Caco-2 (cell line): ENCODE measurements around the gene RBPJ. TPM values are rescaled to one million over a fixed set of nuclear protein-coding genes. Genes with fewer than 3 reads are reported as not detected.

Source experiments
- BruUV-seq: library from RNA; stranded (reverse); fragments of 400-500 nt; replicated peaks from 2 replicates; lab custom pipeline; 2021; lab: Mats Ljungman, UMichigan
- CTCF ChIA-PET: fragments of 300-600 bp; sonication (Branson Sonifier 250); formaldehyde crosslinking; loops from one replicate; lab custom pipeline; 2022; ENCODE audit warnings: antibody characterized with exemption; lab: Charles Lee
- POLR2A ChIA-PET: fragments of 300-600 bp; sonication (Branson Sonifier 250); formaldehyde crosslinking; loops from one replicate; lab custom pipeline; 2022; ENCODE audit warnings: antibody characterized with exemption; lab: Charles Lee
- DNase-seq, 2 experiments: peaks; one replicate each; pipeline versions ENCODE4 v3.0.0 to v3.0.0-alpha.2; 2020 to 2022
- H3K27me3 ChIP-seq: replicated peaks from 2 replicates; pipeline ENCODE4 v1.6.0; 2011; ENCODE audit warnings: low read length; ENCODE audit not compliant: control insufficient read depth, insufficient read depth
- H3K36me3 ChIP-seq: 2 replicates; pipeline ENCODE4 v1.5.1; 2011; ENCODE audit warnings: low read length; ENCODE audit not compliant: control insufficient read depth, insufficient read depth
- H3K4me1 ChIP-seq: fragments of 250-450 bp; sonication (Bioruptor Pico); 2 replicates; pipeline ENCODE4 v1.5.1; 2020; ENCODE audit warnings: mild to moderate bottlenecking
- H3K4me3 ChIP-seq: 2 replicates; pipeline ENCODE4 v1.5.1; 2011; ENCODE audit warnings: low read depth, mild to moderate bottlenecking, control low read depth, low read length
- H3K9me3 ChIP-seq: fragments of 250-450 bp; sonication (Bioruptor Pico); 2 replicates; pipeline ENCODE4 v1.5.1; 2020; ENCODE audit warnings: mild to moderate bottlenecking, moderate library complexity
- H3K27ac Mint-ChIP-seq: one replicate; pipeline ENCODE4 v1.8.0; 2022; ENCODE audit warnings: mixed read lengths; ENCODE audit not compliant: unreplicated experiment
- H3K27me3 Mint-ChIP-seq: one replicate; pipeline ENCODE4 v1.8.0; 2022; ENCODE audit warnings: mixed read lengths; ENCODE audit not compliant: insufficient read depth, unreplicated experiment
- H3K36me3 Mint-ChIP-seq: one replicate; pipeline ENCODE4 v1.8.0; 2022; ENCODE audit warnings: mild to moderate bottlenecking, mixed read lengths; ENCODE audit not compliant: insufficient read depth, unreplicated experiment
- H3K4me1 Mint-ChIP-seq: one replicate; pipeline ENCODE4 v1.8.0; 2022; ENCODE audit warnings: low read depth, mixed read lengths; ENCODE audit not compliant: unreplicated experiment
- H3K4me3 Mint-ChIP-seq: one replicate; pipeline ENCODE4 v1.8.0; 2022; ENCODE audit warnings: mild to moderate bottlenecking, moderate library complexity, mixed read lengths; ENCODE audit not compliant: unreplicated experiment
- H3K9me3 Mint-ChIP-seq: one replicate; pipeline ENCODE4 v1.8.0; 2022; ENCODE audit warnings: mixed read lengths; ENCODE audit not compliant: unreplicated experiment
- CTCF ChIP-seq, 2 experiments: fragments of 200-600 bp in 1 of 2; IDR thresholded peaks; 1 replicate in 1 of 2; 2 replicates in 1 of 2; pipeline versions ENCODE4 v1.5.1 to v1.8.0; 2011 to 2022; ENCODE audit warnings: antibody characterized with exemption in 1 of 2, control low read depth in 1 of 2, inconsistent platforms in 1 of 2, low read depth in 1 of 2, low read length in 1 of 2, mild to moderate bottlenecking in 1 of 2, moderate library complexity in 1 of 2; ENCODE audit not compliant: insufficient read depth in 1 of 2, severe bottlenecking in 1 of 2, unreplicated experiment in 1 of 2
- intact Hi-C: fragments of 100-400 bp; cut with micrococcal nuclease; formaldehyde crosslinking; loops from one replicate; pipeline ENCODE4 v1.10.0; 2022; ENCODE audit not compliant: unreplicated experiment
- total RNA-seq: library from RNA; stranded (reverse); gene quantifications from 2 replicates; pipeline ENCODE4 v1.2.3, GENCODE V29; 2022

RBPJ gene
- total RNA-seq, 1 experiment from 2014 or later: 38.8 TPM

- no peaks in the 10 kb centered on the region for H3K36me3 Mint-ChIP-seq
- Histone ChIP-seq H3K36me3 (no peaks in the 10 kb centered on the region), H3K4me1 (no peaks in the 10 kb centered on the region), H3K9me3 (no peaks in the 10 kb centered on the region), H3K4me3 (no peak overlapping the region), H3K27me3 (no peaks in the 10 kb centered on the region)
- CTCF ChIA-PET: no interaction called here
- H3K27ac Mint-ChIP-seq: no peak overlapping the region
- no peaks in the 10 kb centered on the region for H3K4me1 Mint-ChIP-seq
- no peaks in the 10 kb centered on the region for H3K9me3 Mint-ChIP-seq
- H3K4me3 Mint-ChIP-seq: no peak overlapping the region
- POLR2A ChIA-PET: no interaction called here
- no peaks in the 10 kb centered on the region for H3K27me3 Mint-ChIP-seq
- no TSS peak for BruUV-seq
- DNase-seq: no peak
- intact Hi-C loops: no loop called here
- no peak for TF ChIP-seq CTCF (IDR thresholded peaks at IDR 0.05; ENCODE audit: insufficient read depth in 1 of 2, low read depth in 1 of 2, low read length in 1 of 2, severe bottlenecking in 1 of 2, unreplicated experiment in 1 of 2)
Measured at GRCh38 chr4:26474551-26474950, 153.7 kb downstream of the RBPJ start.

GRCh38 chr4:26475716-26476115 lies 154.9 kb downstream of the RBPJ start:
- H3K36me3 ChIP-seq: no peaks in the 10 kb centered on the region
- no peaks in the 10 kb centered on the region for H3K36me3 Mint-ChIP-seq
- H3K27me3 ChIP-seq: no peaks in the 10 kb centered on the region
- no peaks in the 10 kb centered on the region for H3K27me3 Mint-ChIP-seq
- DNase-seq: no peak
- H3K9me3 ChIP-seq: no peaks in the 10 kb centered on the region
- H3K4me3 Mint-ChIP-seq: no peak overlapping the region
- CTCF ChIA-PET: no interaction called here
- H3K4me1 ChIP-seq: no peaks in the 10 kb centered on the region
- no peak for TF ChIP-seq CTCF (IDR thresholded peaks at IDR 0.05; ENCODE audit: insufficient read depth in 1 of 2, low read depth in 1 of 2, low read length in 1 of 2, severe bottlenecking in 1 of 2, unreplicated experiment in 1 of 2)
- intact Hi-C loops: no loop called here
- no TSS peak for BruUV-seq
- no peak overlapping the region for H3K27ac Mint-ChIP-seq
- H3K4me3 ChIP-seq: no peak overlapping the region
- no peaks in the 10 kb centered on the region for H3K9me3 Mint-ChIP-seq
- POLR2A ChIA-PET: no interaction called here
- H3K4me1 Mint-ChIP-seq: no peaks in the 10 kb centered on the region

GRCh38 chr4:26476545-26476944 lies 155.7 kb downstream of the RBPJ start:
- H3K9me3 ChIP-seq: no peaks in the 10 kb centered on the region
- no peak for DNase-seq
- H3K27me3 ChIP-seq: no peaks in the 10 kb centered on the region
- no TSS peak for BruUV-seq
- no peak overlapping the region for H3K4me3 ChIP-seq
- H3K4me3 Mint-ChIP-seq: no peak overlapping the region
- intact Hi-C loops: no loop called here
- no peaks in the 10 kb centered on the region for H3K4me1 ChIP-seq
- peaks cover 4% of the 10 kb centered on the region for H3K36me3 Mint-ChIP-seq
- H3K27me3 Mint-ChIP-seq: no peaks in the 10 kb centered on the region
- no peak overlapping the region for H3K27ac Mint-ChIP-seq
- H3K4me1 Mint-ChIP-seq: no peaks in the 10 kb centered on the region
- no peak for TF ChIP-seq CTCF (IDR thresholded peaks at IDR 0.05; ENCODE audit: insufficient read depth in 1 of 2, low read depth in 1 of 2, low read length in 1 of 2, severe bottlenecking in 1 of 2, unreplicated experiment in 1 of 2)
- H3K36me3 ChIP-seq: no peaks in the 10 kb centered on the region
- H3K9me3 Mint-ChIP-seq: no peaks in the 10 kb centered on the region
- ChIA-PET POLR2A (no interaction called here), CTCF (no interaction called here)
